Mononuclear cell (primary cell): Measurements from ENCODE around the gene EPB41L3. TPM values are rescaled to one million over a fixed set of nuclear protein-coding genes. Genes with fewer than 3 reads are reported as not detected.

Source experiments
- H3K27me3 ChIP-seq: 2 replicates; pipeline ENCODE4 v1.6.0; 2011; ENCODE audit warnings: low read length, control low read depth; ENCODE audit not compliant: insufficient read depth
- H3K4me1 ChIP-seq: 2 replicates; pipeline ENCODE4 v1.5.1; 2011; ENCODE audit warnings: mild to moderate bottlenecking, low read length, control low read depth; ENCODE audit not compliant: insufficient read depth
- H3K4me3 ChIP-seq: 2 replicates; pipeline ENCODE4 v1.5.1; 2011; ENCODE audit warnings: mild to moderate bottlenecking, low read length, moderate library complexity
- H3K9me3 ChIP-seq: 2 replicates; pipeline ENCODE4 v1.5.1; 2011; ENCODE audit warnings: low read depth, mild to moderate bottlenecking, control low read depth, low read length
- total RNA-seq: library from RNA; depleted of rRNA; stranded (reverse); fragments of >200 nt; gene quantifications from one replicate; pipeline ENCODE4 v1.2.3, GENCODE V29; 2012

The EPB41L3 gene
- total RNA-seq, 1 donor, result 24.9 TPM

- Histone ChIP-seq H3K9me3 (no peaks in the 10 kb centered on the region), H3K4me1 (peaks cover 56% of the 10 kb centered on the region), H3K27me3 (no peaks in the 10 kb centered on the region), H3K4me3 (no peak overlapping the region)
Observed at GRCh38 chr18:5461041-5461440, 82.8 kb downstream of the EPB41L3 start.

- Histone ChIP-seq H3K27me3 (no peaks in the 10 kb centered on the region), H3K4me3 (no peak overlapping the region), H3K4me1 (peaks cover 27% of the 10 kb centered on the region), H3K9me3 (no peaks in the 10 kb centered on the region)
Observed at GRCh38 chr18:5457462-5457957, 86.3 kb downstream of the EPB41L3 start.

GRCh38 chr18:5456577-5457461, 87.0 kb downstream of the EPB41L3 start:
- peak overlapping the region; percentile 4 for H3K4me3 ChIP-seq

GRCh38 chr18:5455674-5456073, 88.1 kb downstream of the EPB41L3 start:
- Histone ChIP-seq H3K9me3 (no peaks in the 10 kb centered on the region), H3K27me3 (no peaks in the 10 kb centered on the region), H3K4me1 (peaks cover 13% of the 10 kb centered on the region), H3K4me3 (no peak overlapping the region)

More at GRCh38 chr18:5456577-5457461, 87.0 kb downstream of the EPB41L3 start:
- peaks cover 20% of the 10 kb centered on the region for H3K4me1 ChIP-seq
- H3K9me3 ChIP-seq, result no peaks in the 10 kb centered on the region
- H3K27me3 ChIP-seq, result no peaks in the 10 kb centered on the region

- Histone ChIP-seq H3K27me3 (no peaks in the 10 kb centered on the region), H3K4me3 (no peak overlapping the region)
Observed at GRCh38 chr18:5452943-5453443, 90.8 kb downstream of the EPB41L3 start.

GRCh38 chr18:5451871-5452270, 91.9 kb downstream of the EPB41L3 start:
- H3K4me3 ChIP-seq, result no peak overlapping the region
- H3K9me3 ChIP-seq, result no peaks in the 10 kb centered on the region
- peaks cover 5% of the 10 kb centered on the region for H3K4me1 ChIP-seq
- H3K27me3 ChIP-seq, result no peaks in the 10 kb centered on the region

More at GRCh38 chr18:5452943-5453443, 90.8 kb downstream of the EPB41L3 start:
- Histone ChIP-seq H3K9me3 (no peaks in the 10 kb centered on the region), H3K4me1 (peaks cover 13% of the 10 kb centered on the region)

GRCh38 chr18:5451150-5451549, 92.6 kb downstream of the EPB41L3 start:
- Histone ChIP-seq H3K4me1 (peaks cover 5% of the 10 kb centered on the region), H3K9me3 (no peaks in the 10 kb centered on the region), H3K4me3 (no peak overlapping the region), H3K27me3 (no peaks in the 10 kb centered on the region)

- H3K27me3 ChIP-seq, result no peaks in the 10 kb centered on the region
Observed at GRCh38 chr18:5449858-5450509, 93.8 kb downstream of the EPB41L3 start.

GRCh38 chr18:5447442-5447841, 96.4 kb downstream of the EPB41L3 start:
- H3K4me3 ChIP-seq, result no peak overlapping the region
- H3K4me1 ChIP-seq, result peaks cover 12% of the 10 kb centered on the region
- no peaks in the 10 kb centered on the region for H3K9me3 ChIP-seq
- no peaks in the 10 kb centered on the region for H3K27me3 ChIP-seq

More at GRCh38 chr18:5449858-5450509, 93.8 kb downstream of the EPB41L3 start:
- H3K4me1 ChIP-seq, result peaks cover 3% of the 10 kb centered on the region
- H3K9me3 ChIP-seq, result no peaks in the 10 kb centered on the region
- H3K4me3 ChIP-seq, result no peak overlapping the region

GRCh38 chr18:5444847-5445246, 99.0 kb downstream of the EPB41L3 start:
- H3K27me3 ChIP-seq, result no peaks in the 10 kb centered on the region
- H3K4me1 ChIP-seq, result peaks cover 22% of the 10 kb centered on the region

GRCh38 chr18:5444269-5444668, 99.5 kb downstream of the EPB41L3 start:
- Histone ChIP-seq H3K9me3 (no peaks in the 10 kb centered on the region), H3K4me1 (peaks cover 28% of the 10 kb centered on the region), H3K4me3 (no peak overlapping the region), H3K27me3 (no peaks in the 10 kb centered on the region)

More at GRCh38 chr18:5444847-5445246, 99.0 kb downstream of the EPB41L3 start:
- H3K4me3 ChIP-seq, result no peak overlapping the region
- H3K9me3 ChIP-seq, result no peaks in the 10 kb centered on the region

GRCh38 chr18:5439986-5440696, 103.7 kb downstream of the EPB41L3 start:
- Histone ChIP-seq H3K9me3 (no peaks in the 10 kb centered on the region), H3K4me1 (peaks cover 35% of the 10 kb centered on the region), H3K4me3 (no peak overlapping the region)

GRCh38 chr18:5434425-5434824, 109.4 kb downstream of the EPB41L3 start:
- H3K27me3 ChIP-seq, result no peaks in the 10 kb centered on the region
- H3K4me1 ChIP-seq, result peaks cover 10% of the 10 kb centered on the region
- H3K4me3 ChIP-seq, result no peak overlapping the region
- no peaks in the 10 kb centered on the region for H3K9me3 ChIP-seq

More at GRCh38 chr18:5439986-5440696, 103.7 kb downstream of the EPB41L3 start:
- H3K27me3 ChIP-seq, result no peaks in the 10 kb centered on the region

- no peaks in the 10 kb centered on the region for H3K27me3 ChIP-seq
- H3K9me3 ChIP-seq, result no peaks in the 10 kb centered on the region
- H3K4me1 ChIP-seq, result no peaks in the 10 kb centered on the region
- no peak overlapping the region for H3K4me3 ChIP-seq
Observed at GRCh38 chr18:5431836-5432575, 111.8 kb downstream of the EPB41L3 start.
